HepG2 (cell line): ENCODE measurements around the gene DPM2.

ENCODE experiments used
- AKAP8 ChIP-seq: sonication (generic); formaldehyde crosslinking; IDR thresholded peaks from 2 replicates; pipeline ENCODE4 v1.5.1; 2020; ENCODE audit warnings: mild to moderate bottlenecking, missing genetic modification reagents
- EZH2 ChIP-seq: conservative IDR thresholded peaks from 2 replicates; pipeline ENCODE4 v1.6.1; 2012; ENCODE audit warnings: mild to moderate bottlenecking, low read depth, low read length, moderate library complexity
- FLYWCH1 ChIP-seq: sonication (generic); formaldehyde crosslinking; IDR thresholded peaks from 2 replicates; pipeline ENCODE4 v1.8.1; 2023; ENCODE audit warnings: mild to moderate bottlenecking, missing genetic modification reagents
- FOXC1 ChIP-seq: sonication (generic); formaldehyde crosslinking; IDR thresholded peaks from 2 replicates; pipeline ENCODE4 v1.8.0; 2022; ENCODE audit warnings: mild to moderate bottlenecking, missing genetic modification reagents, borderline replicate concordance
- JUNB ChIP-seq: sonication (generic); formaldehyde crosslinking; IDR thresholded peaks from 2 replicates; pipeline ENCODE4 v1.8.0; 2022; ENCODE audit warnings: missing genetic modification reagents, mild to moderate bottlenecking, borderline replicate concordance
- MZF1 ChIP-seq: sonication (generic); formaldehyde crosslinking; IDR thresholded peaks from 2 replicates; pipeline ENCODE4 v1.8.1; 2023; ENCODE audit warnings: mild to moderate bottlenecking, missing genetic modification reagents, borderline replicate concordance
- NCOR1 ChIP-seq: fragments of 200-600 bp; sonication (generic); IDR thresholded peaks from 2 replicates; pipeline ENCODE4 v1.7.0; 2017; ENCODE audit warnings: antibody characterized with exemption, low read length, borderline replicate concordance
- NFYB ChIP-seq: sonication (generic); formaldehyde crosslinking; IDR thresholded peaks from 2 replicates; pipeline ENCODE4 v1.4.0; 2020; ENCODE audit warnings: missing genetic modification reagents
- U2AF1 ChIP-seq: fragments of 200-400 bp; formaldehyde crosslinking; optimal IDR thresholded peaks from 2 replicates; pipeline ENCODE3; 2017; ENCODE audit warnings: mild to moderate bottlenecking, low read depth, low read length
- TF ChIP-seq, protein P1 (sequence below): sonication (generic); formaldehyde crosslinking; IDR thresholded peaks from 2 replicates; pipeline ENCODE4 v1.5.0; 2020; ENCODE audit warnings: mild to moderate bottlenecking, missing genetic modification reagents
- TF ChIP-seq, protein P2 (sequence below), 2 experiments: sonication (generic) in 1 of 2; formaldehyde crosslinking in 1 of 2; IDR thresholded peaks; 2 replicates each; pipeline versions ENCODE4 v1.5.1 to v1.6.1; 2011 to 2020; ENCODE audit warnings: borderline replicate concordance in 1 of 2, low read depth in 1 of 2, low read length in 1 of 2, mild to moderate bottlenecking in 1 of 2, missing genetic modification reagents in 1 of 2, moderate library complexity in 1 of 2
- TF ChIP-seq, protein P3 (sequence below): sonication (generic); formaldehyde crosslinking; IDR thresholded peaks from 2 replicates; pipeline ENCODE4 v1.4.0; 2020; ENCODE audit warnings: mild to moderate bottlenecking, missing genetic modification reagents
- TF ChIP-seq, protein P4 (sequence below): sonication (generic); formaldehyde crosslinking; IDR thresholded peaks from 2 replicates; pipeline ENCODE4 v1.5.0; 2020; ENCODE audit warnings: mild to moderate bottlenecking, missing genetic modification reagents, moderate library complexity

DNA sequence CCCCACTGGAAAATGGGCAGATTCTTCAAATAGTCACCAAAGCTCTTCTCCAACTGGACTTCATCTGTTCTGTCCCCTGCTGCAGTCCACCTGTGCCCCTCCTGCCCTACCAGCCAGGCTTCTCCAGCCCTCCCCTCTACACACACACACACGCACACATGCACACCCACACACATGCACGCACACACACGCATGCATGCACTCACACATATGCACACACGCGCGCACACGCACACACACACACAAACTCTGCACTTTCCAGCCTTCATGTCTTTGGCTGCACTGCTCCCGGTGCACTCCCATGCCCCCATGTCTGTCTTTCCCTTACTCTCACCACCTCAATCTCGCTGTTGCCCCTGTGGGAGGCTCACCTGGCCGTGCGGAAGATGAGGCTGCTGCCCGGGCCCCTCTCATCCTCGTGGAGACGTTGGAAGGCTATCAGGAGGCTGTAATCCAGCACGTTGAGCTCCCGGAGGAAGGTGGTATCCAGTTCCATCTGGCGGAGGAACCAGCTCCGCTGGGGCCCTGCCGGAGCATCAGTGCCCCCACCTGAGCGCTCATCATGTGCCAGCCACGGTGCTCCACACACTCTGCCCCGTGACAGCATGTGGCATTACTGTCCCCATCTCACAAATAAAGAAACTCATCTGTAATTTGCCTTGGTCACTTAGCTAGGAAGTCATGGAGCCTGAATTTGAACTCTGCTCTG is 12.8 kb downstream of the DPM2 start:
- TF ChIP-seq NFYB (CRISPR knock-in tag) (no peak), U2AF1 (no peak), EZH2 (no peak), AKAP8 (CRISPR knock-in tag) (no peak), FOXC1 (CRISPR knock-in tag) (no peak), JUNB (CRISPR knock-in tag) (no peak), MZF1 (CRISPR knock-in tag) (no peak), FLYWCH1 (CRISPR knock-in tag) (no peak), NCOR1 (no peak)
- TF ChIP-seq, protein P1, sequence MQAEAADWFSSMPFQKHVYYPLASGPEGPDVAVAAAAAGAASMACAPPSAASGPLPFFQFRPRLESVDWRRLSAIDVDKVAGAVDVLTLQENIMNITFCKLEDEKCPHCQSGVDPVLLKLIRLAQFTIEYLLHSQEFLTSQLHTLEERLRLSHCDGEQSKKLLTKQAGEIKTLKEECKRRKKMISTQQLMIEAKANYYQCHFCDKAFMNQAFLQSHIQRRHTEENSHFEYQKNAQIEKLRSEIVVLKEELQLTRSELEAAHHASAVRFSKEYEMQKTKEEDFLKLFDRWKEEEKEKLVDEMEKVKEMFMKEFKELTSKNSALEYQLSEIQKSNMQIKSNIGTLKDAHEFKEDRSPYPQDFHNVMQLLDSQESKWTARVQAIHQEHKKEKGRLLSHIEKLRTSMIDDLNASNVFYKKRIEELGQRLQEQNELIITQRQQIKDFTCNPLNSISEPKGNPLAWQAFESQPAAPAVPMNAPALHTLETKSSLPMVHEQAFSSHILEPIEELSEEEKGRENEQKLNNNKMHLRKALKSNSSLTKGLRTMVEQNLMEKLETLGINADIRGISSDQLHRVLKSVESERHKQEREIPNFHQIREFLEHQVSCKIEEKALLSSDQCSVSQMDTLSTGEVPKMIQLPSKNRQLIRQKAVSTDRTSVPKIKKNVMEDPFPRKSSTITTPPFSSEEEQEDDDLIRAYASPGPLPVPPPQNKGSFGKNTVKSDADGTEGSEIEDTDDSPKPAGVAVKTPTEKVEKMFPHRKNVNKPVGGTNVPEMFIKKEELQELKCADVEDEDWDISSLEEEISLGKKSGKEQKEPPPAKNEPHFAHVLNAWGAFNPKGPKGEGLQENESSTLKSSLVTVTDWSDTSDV (CRISPR knock-in tag) = no peak
- TF ChIP-seq, protein P2, sequence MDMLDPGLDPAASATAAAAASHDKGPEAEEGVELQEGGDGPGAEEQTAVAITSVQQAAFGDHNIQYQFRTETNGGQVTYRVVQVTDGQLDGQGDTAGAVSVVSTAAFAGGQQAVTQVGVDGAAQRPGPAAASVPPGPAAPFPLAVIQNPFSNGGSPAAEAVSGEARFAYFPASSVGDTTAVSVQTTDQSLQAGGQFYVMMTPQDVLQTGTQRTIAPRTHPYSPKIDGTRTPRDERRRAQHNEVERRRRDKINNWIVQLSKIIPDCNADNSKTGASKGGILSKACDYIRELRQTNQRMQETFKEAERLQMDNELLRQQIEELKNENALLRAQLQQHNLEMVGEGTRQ (IDR thresholded peaks at IDR 0.05; ENCODE audit: low read depth, low read length) = no peak
- TF ChIP-seq, protein P2 (CRISPR knock-in tag; IDR thresholded peaks at IDR 0.05; ENCODE audit: borderline replicate concordance) = no peak
- TF ChIP-seq, protein P3, sequence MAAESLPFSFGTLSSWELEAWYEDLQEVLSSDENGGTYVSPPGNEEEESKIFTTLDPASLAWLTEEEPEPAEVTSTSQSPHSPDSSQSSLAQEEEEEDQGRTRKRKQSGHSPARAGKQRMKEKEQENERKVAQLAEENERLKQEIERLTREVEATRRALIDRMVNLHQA (CRISPR knock-in tag) = no peak
- TF ChIP-seq, protein P4, sequence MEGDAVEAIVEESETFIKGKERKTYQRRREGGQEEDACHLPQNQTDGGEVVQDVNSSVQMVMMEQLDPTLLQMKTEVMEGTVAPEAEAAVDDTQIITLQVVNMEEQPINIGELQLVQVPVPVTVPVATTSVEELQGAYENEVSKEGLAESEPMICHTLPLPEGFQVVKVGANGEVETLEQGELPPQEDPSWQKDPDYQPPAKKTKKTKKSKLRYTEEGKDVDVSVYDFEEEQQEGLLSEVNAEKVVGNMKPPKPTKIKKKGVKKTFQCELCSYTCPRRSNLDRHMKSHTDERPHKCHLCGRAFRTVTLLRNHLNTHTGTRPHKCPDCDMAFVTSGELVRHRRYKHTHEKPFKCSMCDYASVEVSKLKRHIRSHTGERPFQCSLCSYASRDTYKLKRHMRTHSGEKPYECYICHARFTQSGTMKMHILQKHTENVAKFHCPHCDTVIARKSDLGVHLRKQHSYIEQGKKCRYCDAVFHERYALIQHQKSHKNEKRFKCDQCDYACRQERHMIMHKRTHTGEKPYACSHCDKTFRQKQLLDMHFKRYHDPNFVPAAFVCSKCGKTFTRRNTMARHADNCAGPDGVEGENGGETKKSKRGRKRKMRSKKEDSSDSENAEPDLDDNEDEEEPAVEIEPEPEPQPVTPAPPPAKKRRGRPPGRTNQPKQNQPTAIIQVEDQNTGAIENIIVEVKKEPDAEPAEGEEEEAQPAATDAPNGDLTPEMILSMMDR (CRISPR knock-in tag) = no peak
